ENCODE data around the gene SPAG7. TPM values are rescaled to one million over a fixed set of nuclear protein-coding genes. Genes with fewer than 3 reads are reported as not detected.
"Not testable (repeated sequence)": the region's sequence is repeated elsewhere in the genome, so short reads cannot be mapped to it uniquely, and the experiment has no call there.

SPAG7 gene
- total RNA-seq, 1 experiment from 2014 or later: 49.9 TPM

GRCh38 chr17:4926577-4927335, 40.9 kb downstream of the SPAG7 start:
- intact Hi-C loops (cut with micrococcal nuclease); H3K4me2 ChIP-seq (ENCODE audit: low read length); H3K4me1 ChIP-seq (ENCODE audit: control insufficient read depth in 1 of 2, insufficient read depth in 2 of 2, low read length in 2 of 2); H3K4me3 ChIP-seq (replicated peaks in 1 of 2; ENCODE audit: low read depth in 1 of 2, low read length in 2 of 2); H3K27ac ChIP-seq (ENCODE audit: low read depth, low read length); ATAC-seq; BruUV-seq (replicated peaks); H3K9me3 ChIP-seq (ENCODE audit: control insufficient read depth in 1 of 2, insufficient read depth in 1 of 2, low read depth in 1 of 2, low read length in 2 of 2); H2AFZ ChIP-seq (ENCODE audit: low read depth, low read length, poor library complexity, severe bottlenecking); H4K20me1 ChIP-seq (ENCODE audit: insufficient read depth); H3K9ac ChIP-seq (ENCODE audit: low read length); DNase-seq (ENCODE audit: low read depth, low spot score); H3K79me2 ChIP-seq (ENCODE audit: insufficient read depth, low read length); CTCF ChIA-PET; H3K36me3 ChIP-seq (ENCODE audit: control insufficient read depth in 1 of 2, insufficient read depth in 2 of 2, low read length in 2 of 2); H3K27me3 ChIP-seq (ENCODE audit: insufficient read depth, low read length); H3K9me2 ChIP-seq (ENCODE audit: insufficient read depth); RAD21 ChIA-PET (ENCODE audit: low non-redundant PET in 1 of 2, low total read pairs in 2 of 2, uncharacterized antibody in 2 of 2, unreplicated experiment in 2 of 2); POLR2A ChIA-PET: not testable (repeated sequence)

GRCh38 chr17:4921320-4921719, 46.3 kb downstream of the SPAG7 start:
- Histone ChIP-seq H3K36me3 (ENCODE audit: control insufficient read depth in 1 of 2, insufficient read depth in 2 of 2, low read length in 2 of 2) (no peaks in the 10 kb centered on the region), H3K4me3 (replicated peaks in 1 of 2; ENCODE audit: low read depth in 1 of 2, low read length in 2 of 2) (no peak overlapping the region), H3K4me1 (ENCODE audit: control insufficient read depth in 1 of 2, insufficient read depth in 2 of 2, low read length in 2 of 2) (no peaks in the 10 kb centered on the region), H3K27ac (ENCODE audit: low read depth, low read length) (no peak overlapping the region), H3K9ac (ENCODE audit: low read length) (no peak overlapping the region), H3K27me3 (ENCODE audit: insufficient read depth, low read length) (no peaks in the 10 kb centered on the region), H4K20me1 (ENCODE audit: insufficient read depth) (no peaks in the 10 kb centered on the region), H3K9me3 (ENCODE audit: control insufficient read depth in 1 of 2, insufficient read depth in 1 of 2, low read depth in 1 of 2, low read length in 2 of 2) (no peaks in the 10 kb centered on the region), H3K4me2 (ENCODE audit: low read length) (no peak overlapping the region), H3K79me2 (ENCODE audit: insufficient read depth, low read length) (no peaks in the 10 kb centered on the region), H3K9me2 (ENCODE audit: insufficient read depth) (no peaks in the 10 kb centered on the region), H2AFZ (ENCODE audit: low read depth, low read length, poor library complexity, severe bottlenecking) (no peak overlapping the region)
- ATAC-seq (no peak), DNase-seq (ENCODE audit: low read depth, low spot score) (no peak)
- intact Hi-C loops (cut with micrococcal nuclease): loop anchor here (2.0 kb wide), 1 partner anchor 13 kb away; no protein-coding TSS in a partner anchor
- RAD21 ChIA-PET (ENCODE audit: low non-redundant PET in 1 of 2, low total read pairs in 2 of 2, uncharacterized antibody in 2 of 2, unreplicated experiment in 2 of 2): no interaction called here
- CTCF ChIA-PET: no interaction called here
- TF ChIP-seq MAX (IDR thresholded peaks at IDR 0.05): no peak
- no peak for TF ChIP-seq EZH2phosphoT487 (IDR thresholded peaks at IDR 0.05; ENCODE audit: borderline replicate concordance)
- no peak for TF ChIP-seq TCF7L2 (IDR thresholded peaks at IDR 0.05; ENCODE audit: borderline replicate concordance, extremely low read depth, insufficient read depth, insufficient read length)
- no peak for TF ChIP-seq JUND (IDR thresholded peaks at IDR 0.05)
- no peak for TF ChIP-seq EGR1 (IDR thresholded peaks at IDR 0.05; ENCODE audit: low read depth)
- no peak for TF ChIP-seq CTCF (IDR thresholded peaks at IDR 0.05 in 2 of 3, conservative IDR thresholded peaks at IDR 0.05 in 1 of 3; ENCODE audit: borderline replicate concordance in 1 of 3, insufficient read depth in 1 of 3, low read depth in 2 of 3, low read length in 2 of 3)
- TF ChIP-seq FOSL1 (IDR thresholded peaks at IDR 0.05; ENCODE audit: low read depth): no peak
- TF ChIP-seq SIN3A (IDR thresholded peaks at IDR 0.05; ENCODE audit: low read depth): no peak
- no peak for TF ChIP-seq CBX3 (IDR thresholded peaks at IDR 0.05; ENCODE audit: low read depth)
- no peak for TF ChIP-seq POLR2A (IDR thresholded peaks at IDR 0.05; ENCODE audit: borderline replicate concordance, extremely low read depth, insufficient read depth, insufficient read length)
- TF ChIP-seq POLR2AphosphoS5 (IDR thresholded peaks at IDR 0.05; ENCODE audit: low read depth, low read length): no peak
- no peak for TF ChIP-seq ELF1 (IDR thresholded peaks at IDR 0.05; ENCODE audit: borderline replicate concordance, low read depth)
- no peak for TF ChIP-seq CEBPB (IDR thresholded peaks at IDR 0.05; ENCODE audit: low read depth)
- TF ChIP-seq ZFX (IDR thresholded peaks at IDR 0.05): no peak
- no peak for TF ChIP-seq YY1 (IDR thresholded peaks at IDR 0.05; ENCODE audit: extremely low read depth, insufficient replicate concordance, low read depth, low read length)
- no peak for TF ChIP-seq SRF (IDR thresholded peaks at IDR 0.05; ENCODE audit: low read depth)
- TF ChIP-seq REST (IDR thresholded peaks at IDR 0.05; ENCODE audit: low read depth): no peak
- BruUV-seq (replicated peaks): no TSS peak
- POLR2A ChIA-PET: no interaction called here

Measured in HCT116 (cell line).